Subcutaneous adipose tissue (tissue), 4 donors: Measurements from ENCODE around the gene MAMDC2. TPM values are rescaled to one million over a fixed set of nuclear protein-coding genes. Genes with fewer than 3 reads are reported as not detected.

Experiments
- total RNA-seq, 4 donors: library from RNA; depleted of rRNA; stranded (reverse); fragments of >200 nt; gene quantifications; one replicate each; pipeline ENCODE4 v1.1.0, GENCODE V29; 2016
- TF ChIP-seq, protein P1 (sequence below): fragments of 450-650 bp; IDR thresholded peaks from one replicate; pipeline ENCODE4 v1.5.1; 2016; ENCODE audit warnings: low read depth, mild to moderate bottlenecking, control low read depth, antibody characterized with exemption, moderate library complexity

Gene MAMDC2
- total RNA-seq, 4 donors from 2014 or later: 18.3 to 46.0 (median 21.8) TPM

DNA sequence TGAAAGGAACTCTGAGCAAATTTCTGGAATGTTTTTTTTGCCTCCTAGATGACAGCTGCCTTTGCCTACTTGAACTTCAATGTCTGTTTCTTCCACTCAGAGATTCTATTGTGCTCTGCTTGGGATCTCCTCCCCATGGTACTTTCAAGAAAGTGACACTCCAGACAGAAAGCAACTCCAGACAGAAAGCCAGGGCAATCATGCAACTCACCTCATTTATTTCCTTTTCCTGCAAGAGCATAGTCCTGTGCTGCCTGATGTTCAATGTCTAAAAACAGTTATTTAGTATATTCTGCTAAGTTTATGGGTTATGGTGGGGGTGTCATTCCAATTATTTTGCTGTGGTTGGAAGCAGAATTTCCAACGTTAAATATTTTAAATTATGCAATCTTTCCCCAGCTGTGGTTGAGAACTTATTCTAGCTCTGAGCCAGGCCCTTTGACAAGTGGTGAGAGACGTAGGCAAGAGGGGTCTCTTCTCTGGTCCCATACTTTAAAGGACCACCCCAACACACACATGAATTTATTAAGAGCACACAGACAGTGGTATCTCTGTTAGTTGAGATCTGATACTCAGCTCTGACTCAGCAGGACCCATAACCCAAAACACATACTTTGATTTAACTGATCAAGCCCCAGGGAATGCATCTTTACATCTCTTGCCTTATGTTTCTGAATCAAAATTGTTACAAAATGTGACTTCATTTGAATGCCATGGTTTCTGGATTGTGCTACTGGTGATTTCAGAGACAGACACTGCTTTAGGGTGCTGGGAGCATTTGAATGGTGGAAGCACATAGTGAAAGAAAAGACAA, 39.5 kb upstream of the MAMDC2 start:
- TF ChIP-seq, protein P1, sequence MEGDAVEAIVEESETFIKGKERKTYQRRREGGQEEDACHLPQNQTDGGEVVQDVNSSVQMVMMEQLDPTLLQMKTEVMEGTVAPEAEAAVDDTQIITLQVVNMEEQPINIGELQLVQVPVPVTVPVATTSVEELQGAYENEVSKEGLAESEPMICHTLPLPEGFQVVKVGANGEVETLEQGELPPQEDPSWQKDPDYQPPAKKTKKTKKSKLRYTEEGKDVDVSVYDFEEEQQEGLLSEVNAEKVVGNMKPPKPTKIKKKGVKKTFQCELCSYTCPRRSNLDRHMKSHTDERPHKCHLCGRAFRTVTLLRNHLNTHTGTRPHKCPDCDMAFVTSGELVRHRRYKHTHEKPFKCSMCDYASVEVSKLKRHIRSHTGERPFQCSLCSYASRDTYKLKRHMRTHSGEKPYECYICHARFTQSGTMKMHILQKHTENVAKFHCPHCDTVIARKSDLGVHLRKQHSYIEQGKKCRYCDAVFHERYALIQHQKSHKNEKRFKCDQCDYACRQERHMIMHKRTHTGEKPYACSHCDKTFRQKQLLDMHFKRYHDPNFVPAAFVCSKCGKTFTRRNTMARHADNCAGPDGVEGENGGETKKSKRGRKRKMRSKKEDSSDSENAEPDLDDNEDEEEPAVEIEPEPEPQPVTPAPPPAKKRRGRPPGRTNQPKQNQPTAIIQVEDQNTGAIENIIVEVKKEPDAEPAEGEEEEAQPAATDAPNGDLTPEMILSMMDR: no peak

DNA sequence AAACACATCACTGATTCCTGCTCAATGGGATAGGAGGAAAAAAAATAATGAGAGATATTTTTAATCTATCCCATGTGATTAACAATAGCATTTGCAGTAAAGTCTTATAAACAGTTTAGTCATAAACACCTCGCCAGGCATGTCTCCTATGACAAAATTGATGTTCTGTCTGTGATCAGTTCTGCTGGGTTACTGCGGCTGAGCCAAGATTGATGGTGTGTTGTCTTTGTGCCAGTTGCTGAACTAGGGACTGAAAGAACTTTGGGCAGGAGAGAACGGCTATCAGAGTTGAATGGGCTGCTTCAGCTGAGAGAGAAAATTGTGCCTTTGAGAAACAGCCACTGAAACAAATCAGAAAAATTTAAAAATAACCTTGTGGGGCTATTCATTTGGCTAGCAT, 37.3 kb upstream of the MAMDC2 start:
- TF ChIP-seq, protein P1: no peak

DNA sequence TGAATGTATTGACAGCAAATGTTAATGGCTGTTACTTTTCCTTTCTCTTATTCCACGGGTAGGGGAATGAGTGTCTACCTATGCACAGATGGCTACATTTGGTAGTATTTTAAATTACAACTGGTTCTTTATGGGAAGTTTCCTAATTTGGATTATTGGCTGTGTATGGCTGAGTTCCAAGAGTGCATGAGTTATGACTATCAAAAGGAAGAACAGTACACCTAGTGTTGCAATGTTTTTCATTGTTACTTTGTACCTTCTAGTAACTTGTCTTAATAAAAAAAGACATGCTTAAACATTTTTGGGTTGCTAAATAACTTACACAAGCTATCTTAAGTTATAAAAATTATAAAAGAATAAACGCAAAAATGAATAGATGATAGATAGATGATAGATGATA, 35.8 kb upstream of the MAMDC2 start:
- TF ChIP-seq, protein P1: no peak

DNA sequence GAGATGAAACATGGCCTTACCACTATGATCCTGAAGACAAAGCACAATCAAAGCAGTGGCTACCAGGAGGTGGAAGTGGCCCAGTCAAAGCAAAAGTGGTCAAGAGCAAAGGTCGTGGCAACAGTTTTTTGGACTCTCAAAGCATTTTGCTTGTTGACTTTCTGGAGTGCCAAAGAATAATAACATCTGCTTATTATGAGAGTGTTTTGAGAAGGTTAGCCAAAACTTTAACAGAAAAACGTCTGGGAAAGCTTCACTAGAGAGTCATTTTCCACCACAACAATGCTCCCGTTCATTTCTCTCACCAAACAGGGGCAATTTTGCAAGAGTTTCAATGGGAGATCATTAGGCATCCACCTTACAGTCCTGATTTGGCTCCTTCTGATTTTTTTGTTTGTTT, 33.6 kb upstream of the MAMDC2 start:
- TF ChIP-seq, protein P1: no peak

DNA sequence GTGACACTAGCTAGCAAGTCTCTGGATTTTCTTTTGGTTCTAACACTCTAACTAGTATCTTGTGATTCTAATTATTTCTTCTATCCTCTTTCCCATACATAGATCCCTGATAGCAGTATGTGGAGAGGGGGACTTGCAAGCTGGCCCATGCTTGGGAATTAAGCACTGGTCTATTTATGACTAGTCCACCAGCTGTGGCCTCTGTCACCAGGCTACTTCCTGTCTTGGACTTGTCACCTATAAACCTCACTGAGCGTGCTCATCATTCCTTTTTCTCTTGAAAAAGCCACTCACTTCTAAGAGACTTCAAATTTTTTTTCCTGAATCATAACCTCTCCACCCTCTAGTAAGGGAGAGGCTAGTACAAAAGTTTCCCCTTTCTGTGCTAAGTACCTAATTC, 32.3 kb upstream of the MAMDC2 start:
- TF ChIP-seq, protein P1: no peak

DNA sequence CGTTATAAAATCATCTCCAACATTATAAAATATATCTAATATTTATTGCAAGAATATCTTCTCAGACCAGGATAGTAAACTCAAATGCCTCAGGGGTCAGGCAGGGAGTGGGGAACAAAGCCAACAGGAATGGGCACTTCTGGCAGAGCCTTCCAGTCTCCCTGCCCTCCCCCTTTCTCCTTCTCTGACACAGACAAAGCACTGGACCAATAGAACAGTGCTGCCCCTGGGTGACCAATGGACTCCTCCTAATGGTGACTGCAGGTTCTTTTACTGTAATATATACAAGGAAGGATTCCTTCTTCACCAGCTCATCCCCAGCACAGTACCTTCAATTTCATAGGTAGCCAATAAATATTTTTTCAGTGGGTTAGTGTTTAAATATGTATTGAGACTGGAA, 31.1 kb upstream of the MAMDC2 start:
- TF ChIP-seq, protein P1: no peak

DNA sequence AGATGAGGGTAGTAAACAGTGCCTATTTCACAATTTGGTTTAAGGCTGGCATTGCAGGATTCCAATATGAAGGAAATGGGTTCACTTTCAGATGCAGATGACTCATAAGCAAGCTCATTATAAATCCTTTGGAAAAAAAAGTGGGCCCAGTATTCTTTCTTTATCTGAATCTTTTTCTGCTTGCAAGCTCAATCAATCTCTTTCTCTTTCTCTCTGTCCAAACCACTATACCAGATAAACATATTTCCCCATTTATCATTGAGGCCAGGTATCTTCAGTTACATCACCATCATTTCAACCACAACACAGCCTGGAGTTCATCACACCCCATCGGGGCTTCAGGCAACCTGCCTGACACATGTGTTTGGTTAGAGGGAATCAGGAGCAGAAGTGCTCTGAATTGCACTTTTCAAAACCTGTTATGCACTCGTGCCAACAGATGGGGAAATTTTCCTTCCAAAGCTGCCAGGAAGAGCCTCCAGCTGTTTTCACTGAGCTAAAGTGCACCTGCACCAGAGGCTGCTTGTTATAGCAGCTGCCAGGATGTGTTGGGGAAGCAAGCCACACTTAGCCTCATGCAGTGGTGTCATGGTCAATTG, 30.0 kb upstream of the MAMDC2 start:
- TF ChIP-seq, protein P1: no peak
